Fibroblast of mammary gland (primary cell): ENCODE data around the gene ASTN2.

Source experiments
- DNase-seq: peaks from one replicate; pipeline ENCODE4 v3.0.0-alpha.2; 2010; ENCODE audit warnings: low read depth
- H3K4me3 ChIP-seq: 2 replicates; pipeline ENCODE4 v1.5.1; 2011; ENCODE audit warnings: low read depth, mild to moderate bottlenecking, low read length, moderate library complexity; ENCODE audit not compliant: control insufficient read depth
- CTCF ChIP-seq: conservative IDR thresholded peaks from 2 replicates; pipeline ENCODE4 v1.5.1; 2011; ENCODE audit warnings: low read depth, low read length, inconsistent platforms; ENCODE audit not compliant: control insufficient read depth, insufficient read depth

The ASTN2 gene

DNA sequence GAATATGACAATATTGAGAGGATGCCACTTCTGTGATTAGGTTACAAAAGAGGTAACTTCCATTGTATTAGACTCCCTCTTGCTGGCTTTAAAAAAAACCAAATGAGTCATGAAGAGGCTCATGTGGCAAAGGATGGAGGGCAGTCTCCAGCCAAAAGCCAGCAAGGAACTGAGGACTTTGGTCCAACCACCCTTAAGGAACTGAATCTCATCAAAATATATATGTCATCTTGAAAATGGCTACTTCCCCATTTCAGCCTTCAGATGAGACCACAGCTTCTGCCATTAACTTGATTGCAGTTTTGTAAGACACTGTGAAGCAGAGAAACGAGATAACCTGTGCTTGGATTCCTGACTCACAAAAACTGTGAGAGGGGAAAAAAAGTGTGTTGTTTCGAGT is 743.3 kb downstream of the ASTN2 start:
- TF ChIP-seq CTCF, result no peak
- H3K4me3 ChIP-seq, result no peak overlapping the region
- no peak for DNase-seq

DNA sequence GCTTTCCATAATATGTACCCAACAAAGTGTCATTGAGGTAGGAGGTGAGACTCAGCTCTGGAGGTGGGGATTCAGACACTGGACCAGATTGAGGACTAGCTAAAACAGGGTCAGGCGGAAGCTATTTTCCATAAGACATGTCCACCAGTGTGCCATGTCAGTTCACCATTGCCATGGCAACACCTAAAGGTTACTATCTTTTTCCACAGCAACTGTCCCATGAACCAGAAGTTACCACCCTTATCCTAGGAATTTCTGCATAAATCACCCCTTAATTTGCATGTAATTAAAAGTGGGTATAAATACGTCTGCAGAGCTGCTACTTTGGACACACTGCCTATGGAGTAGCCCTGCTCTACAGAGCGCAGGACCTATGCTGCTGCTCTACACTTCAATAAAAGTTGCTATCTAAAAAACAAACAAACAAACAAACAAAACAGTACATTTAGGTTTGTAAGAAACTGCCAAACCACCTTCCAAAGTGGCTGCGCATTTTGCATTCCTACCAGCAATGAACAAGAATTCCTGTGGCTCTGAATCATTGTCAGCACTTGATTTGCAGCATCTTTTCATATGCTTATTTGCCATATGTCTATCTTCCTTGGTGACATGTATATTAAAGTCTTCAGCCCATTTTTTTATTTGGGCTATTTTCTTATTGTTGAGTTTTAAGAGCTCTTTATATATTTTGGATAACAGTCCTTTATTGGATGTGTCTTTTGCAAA is 745.7 kb downstream of the ASTN2 start:
- no peak for TF ChIP-seq CTCF
- no peak overlapping the region for H3K4me3 ChIP-seq
- no peak for DNase-seq

GRCh38 chr9:116663581-116663980 is 751.3 kb downstream of the ASTN2 start:
- no peak for DNase-seq
- TF ChIP-seq CTCF, result no peak

DNA sequence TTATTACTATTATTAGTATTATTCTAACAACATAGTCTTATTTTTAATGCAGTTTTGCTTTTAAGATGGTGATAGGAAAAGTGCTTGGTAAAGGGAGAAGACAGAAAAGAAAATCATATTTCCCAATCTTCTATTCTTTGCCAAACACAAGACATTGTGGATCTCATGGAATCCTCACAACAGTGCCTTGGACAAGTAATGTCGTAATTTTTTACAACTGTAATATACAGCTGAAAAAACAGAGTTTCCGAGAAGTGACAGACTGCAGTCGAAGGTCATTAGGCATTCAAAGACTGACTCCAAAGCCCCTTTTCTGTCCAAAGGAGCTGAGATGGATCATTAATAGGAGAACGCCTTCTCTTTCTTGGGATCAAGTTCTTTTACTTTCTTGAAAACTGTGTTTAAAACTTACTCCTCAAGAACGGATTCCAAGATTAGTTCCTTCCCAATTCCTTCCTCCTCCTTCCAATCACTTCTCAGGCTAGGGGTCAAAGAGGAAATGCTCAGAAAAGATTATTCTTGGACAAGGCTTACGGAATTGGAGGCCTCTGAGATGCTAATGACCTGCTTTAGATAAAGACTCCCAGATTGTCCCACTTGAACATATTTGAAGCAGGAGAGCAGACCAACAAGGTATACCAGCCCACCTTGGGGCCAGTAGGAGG is 752.1 kb downstream of the ASTN2 start:
- no peak for TF ChIP-seq CTCF
- peak; percentile 46 for DNase-seq
- H3K4me3 ChIP-seq, result no peak overlapping the region

More at GRCh38 chr9:116663581-116663980, 751.3 kb downstream of the ASTN2 start:
- no peak overlapping the region for H3K4me3 ChIP-seq

- TF ChIP-seq CTCF, result peak; percentile 83
- H3K4me3 ChIP-seq, result no peak overlapping the region
- DNase-seq, result peak; percentile 83
Measured at GRCh38 chr9:116661037-116661954, 753.6 kb downstream of the ASTN2 start.

DNA sequence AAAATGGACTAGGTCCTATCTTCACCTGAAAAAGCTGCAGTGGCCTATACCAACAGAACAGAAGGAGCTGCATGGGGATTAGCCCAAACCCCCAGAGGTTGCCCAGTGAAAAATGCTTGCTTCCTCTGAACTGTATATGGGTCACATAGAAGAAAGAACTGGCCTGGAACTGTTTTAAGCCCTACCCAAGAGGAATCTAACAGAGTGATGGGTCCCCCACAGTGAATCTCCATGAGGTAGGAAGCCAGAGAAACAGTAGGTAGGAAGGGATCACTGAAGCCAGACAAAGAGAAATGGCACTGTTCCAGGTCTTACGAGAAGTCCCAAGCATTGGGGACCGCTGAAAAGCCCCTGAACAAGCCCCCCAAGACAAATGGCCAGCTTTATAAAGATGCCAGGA is 756.6 kb downstream of the ASTN2 start:
- TF ChIP-seq CTCF, result no peak
- H3K4me3 ChIP-seq, result no peak overlapping the region
- DNase-seq, result no peak
